Heart right ventricle (tissue), 16 donors: ENCODE results near the gene SRSF2. TPM values are rescaled to one million over a fixed set of nuclear protein-coding genes. Genes with fewer than 3 reads are reported as not detected.

ENCODE experiments used
- ATAC-seq, 8 donors: fragments of 200-7000 bp; cut with Tn5 transposase; one replicate each; pipeline ENCODE4 v1.9.1; 2020; ENCODE audit warnings: mild to moderate bottlenecking in 8 of 8, moderate library complexity in 8 of 8, moderate number of reproducible peaks in 1 of 8
- DNase-seq, 2 donors: peaks; one replicate each; pipeline ENCODE4 v3.0.0-alpha.2; 2020
- H3K27ac ChIP-seq, 10 donors: fragments of 200-600 bp; sonication (generic) in 2 of 10; one replicate each; pipeline versions ENCODE4 v1.5.0 to v1.8.0; 2020 to 2022; ENCODE audit warnings: mild to moderate bottlenecking in 3 of 10
- H3K27me3 ChIP-seq, 7 donors: fragments of 200-600 bp; one replicate each; pipeline ENCODE4 v1.8.0; 2021 to 2022; ENCODE audit warnings: mild to moderate bottlenecking in 2 of 7
- H3K36me3 ChIP-seq, 9 donors: fragments of 200-600 bp; sonication (generic) in 1 of 9; one replicate each; pipeline versions ENCODE4 v1.5.0 to v1.8.0; 2020 to 2022; ENCODE audit warnings: mild to moderate bottlenecking in 2 of 9
- H3K4me1 ChIP-seq, 9 donors: fragments of 200-600 bp; sonication (generic) in 1 of 9; one replicate each; pipeline versions ENCODE4 v1.5.0 to v1.8.0; 2020 to 2022; ENCODE audit warnings: mild to moderate bottlenecking in 4 of 9
- H3K4me3 ChIP-seq, 10 donors: fragments of 200-600 bp; sonication (generic) in 2 of 10; one replicate each; pipeline versions ENCODE4 v1.5.0 to v1.8.0; 2020 to 2022; ENCODE audit warnings: mild to moderate bottlenecking in 7 of 10, moderate library complexity in 2 of 10
- H3K9me3 ChIP-seq, 11 donors: fragments of 200-600 bp in 10 of 11; sonication (generic) in 2 of 11; one replicate each; pipeline versions ENCODE4 v1.5.0 to v1.8.0; 2013 to 2022; ENCODE audit warnings: mild to moderate bottlenecking in 2 of 11, control low read depth in 1 of 11, moderate library complexity in 1 of 11
- CTCF ChIP-seq, 9 donors: fragments of 200-600 bp; sonication (generic) in 2 of 9; IDR thresholded peaks; one replicate each; pipeline versions ENCODE4 v1.5.0 to v1.8.0; 2021 to 2022; ENCODE audit warnings: antibody characterized with exemption in 9 of 9, mild to moderate bottlenecking in 5 of 9, moderate library complexity in 1 of 9
- WGBS, 2 donors: extraction: QIAGEN DNeasy Blood & Tissue Kit; methylation state at CpG; one replicate each; pipeline ENCODE4 v1.1.7; 2013; ENCODE audit warnings: inconsistent platforms in 1 of 2; 5-methylcytosine and 5-hydroxymethylcytosine counted together
- intact Hi-C, 10 donors: fragments of 100-400 bp; cut with DNase I; formaldehyde crosslinking; loops; one replicate each; pipeline versions ENCODE4 v1.11.1 to v1.14.2; 2022
- polyA plus RNA-seq, 2 donors: library from polyadenylated mRNA; stranded (reverse); fragments of 200-250 nt; gene quantifications; one replicate each; pipeline ENCODE4 v1.2.3, GENCODE V29; 2013
- total RNA-seq, 10 donors: library from RNA; stranded (reverse); fragmentation: NEBNext Ultra II Directional in 3 of 10; extraction: Animal tissue kit (Norgen Biotek cat#: 25700) in 3 of 10; gene quantifications; one replicate each; pipeline versions ENCODE4 v1.2.1 to v1.2.4, GENCODE V29; 2021 to 2023
- donor health status: Arrhythmogenic right ventricular cardiomyopathy.
- donor health status: ischemic (EF 13 %, LVEDD 7.1; RV severe dilation, severe dysfunction).
- donor health status: healthy with polysubstance abuse.
- donor health status: DM: no; HTN: yes; CAD: no.
- donor health status: DM: no; HTN: no; CAD: no.
- donor health status: ischemic (EF 25% LVEDD 6.9; RV normal size, moderate dysfunction).
- donor health status: ischemic (EF 25% LVEDD 5.7; RV mildly dilated, moderate dysfunction).
- donor health status: healthy.
- donor health status: DM: yes; HTN: yes; CAD: no.
- donor health status: Ischemic cardiomyopathy.
- donor health status: ischemic (EF 35%, LVEDD 5.7; RV mildly dilated, moderate dysfunction).
- donor health status: nonischemic (EF 11% LVEDD 7.7; RV severe dilation, severe dysfunction).
- donor health status: DM: yes; HTN: yes; CAD: no.
- donor health status: PGD.
- donor health status: ischemic (EF 29% LVEDD 5.4; RV normal size, mild dysfunction).
- donor health status: nonischemic (EF 23%, LVEDD 6.1; RV moderate dilation, normal function).

Gene SRSF2
- total and polyA plus RNA-seq, 12 donors: 58.8 to 109 (median 79.8) TPM

DNA sequence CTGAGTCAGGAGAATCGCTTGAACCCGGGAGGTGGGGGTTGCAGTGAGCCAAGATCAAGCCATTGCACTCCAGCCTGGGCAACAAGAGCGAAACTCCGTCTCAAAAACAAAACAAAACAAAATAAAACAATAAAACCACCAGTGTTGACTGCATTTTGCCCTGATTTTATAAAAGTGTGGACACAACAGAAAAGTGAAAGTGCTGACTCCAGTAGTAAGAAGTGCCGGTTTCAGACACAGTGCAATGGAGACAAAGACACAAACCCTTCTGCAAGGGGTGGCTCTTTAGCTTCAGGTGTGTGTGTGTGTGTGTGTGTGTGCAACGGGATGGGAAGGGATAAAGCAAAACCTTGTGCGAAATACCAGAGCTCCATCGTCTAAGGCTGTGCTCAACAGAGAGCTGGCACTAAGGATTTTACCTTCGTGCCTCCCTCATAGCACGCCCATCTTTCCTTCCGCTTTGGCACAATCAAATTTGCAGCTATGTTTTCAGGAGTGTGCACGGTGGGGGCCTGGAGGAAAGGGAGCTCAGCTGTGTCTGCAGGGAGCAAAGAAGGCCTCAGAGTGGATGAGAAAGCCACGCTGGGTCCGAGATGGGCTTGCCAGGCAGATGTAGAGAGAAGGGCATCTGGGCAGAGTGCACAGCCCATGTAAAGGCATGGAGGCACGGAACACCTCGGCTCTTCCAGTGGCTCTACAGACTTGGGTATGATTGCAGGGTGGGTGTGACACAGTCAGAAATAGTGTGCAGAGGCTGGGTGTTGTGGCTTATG is 41.9 kb downstream of the SRSF2 start:
- intact Hi-C loops: no loop called here
- DNase-seq: no peak
- peak overlapping the region; percentile 88 to 99 (median 96) for H3K27ac ChIP-seq
- H3K27me3 ChIP-seq: no peaks in the 10 kb centered on the region
- H3K4me3 ChIP-seq: no peak overlapping the region
- H3K4me1 ChIP-seq: peaks cover 37 to 100% (median 93%) of the 10 kb centered on the region in 9 donors
- H3K36me3 ChIP-seq: peaks cover 0 to 10% (median 0%) of the 10 kb centered on the region in 9 donors
- ATAC-seq: no peak
- 41 to 46% methylated on average over 16 of the region's 16 CpGs for WGBS, 2 donors
- H3K9me3 ChIP-seq: no peaks in the 10 kb centered on the region
- TF ChIP-seq CTCF (IDR thresholded peaks at IDR 0.05): no peak

DNA sequence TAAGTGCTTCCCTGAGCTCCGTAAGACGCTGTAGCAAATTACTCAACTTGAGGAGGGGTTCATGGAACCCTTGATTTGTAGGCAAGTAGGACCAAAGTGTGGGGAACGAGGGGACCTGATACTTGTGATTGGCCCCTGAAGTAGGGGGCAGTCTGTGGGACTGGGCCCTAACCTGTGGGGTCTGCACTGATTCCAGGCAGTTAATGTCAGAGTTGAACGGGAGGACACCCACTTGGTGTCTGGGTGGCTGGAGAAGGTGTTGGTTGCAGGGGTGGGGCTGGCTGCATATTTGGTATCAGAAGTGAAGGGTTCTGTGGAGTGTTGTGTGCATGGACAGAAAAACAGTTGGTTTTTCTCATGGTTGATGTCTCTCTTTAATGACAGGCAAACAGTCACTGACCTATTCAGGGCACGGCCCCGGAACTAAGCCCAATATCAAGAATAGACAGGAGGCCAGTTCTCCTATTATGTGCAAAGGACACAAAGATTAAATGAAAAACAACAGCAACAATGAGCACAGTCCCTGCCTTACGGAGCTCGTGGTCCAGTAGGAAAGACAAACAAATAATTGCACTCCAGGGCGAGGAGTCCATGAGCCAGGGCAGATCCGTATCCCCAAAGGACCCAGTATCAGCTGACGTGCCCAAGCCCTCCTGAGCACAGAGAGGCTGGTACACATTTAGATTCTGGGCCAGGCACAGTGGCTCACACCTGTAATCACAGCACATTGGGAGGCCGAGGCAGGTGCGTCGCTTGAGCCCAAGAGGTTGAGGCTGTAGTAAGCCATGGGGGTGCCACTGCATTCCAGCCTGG is 45.5 kb downstream of the SRSF2 start:
- ATAC-seq (peak in 2 of 8 donors; percentile 5 to 49), DNase-seq (no peak)
- H3K4me1 ChIP-seq: peaks cover 27 to 100% (median 93%) of the 10 kb centered on the region in 9 donors
- peaks cover 0 to 18% (median 0%) of the 10 kb centered on the region in 9 donors for H3K36me3 ChIP-seq
- intact Hi-C loops: no loop called here
- no peaks in the 10 kb centered on the region for H3K27me3 ChIP-seq
- TF ChIP-seq CTCF (IDR thresholded peaks at IDR 0.05): no peak
- H3K27ac ChIP-seq: peak overlapping the region; percentile 15 to 99 (median 92)
- WGBS, 2 donors: 60 to 63% methylated on average over 14 of the region's 14 CpGs
- H3K9me3 ChIP-seq: no peaks in the 10 kb centered on the region
- H3K4me3 ChIP-seq: no peak overlapping the region

DNA sequence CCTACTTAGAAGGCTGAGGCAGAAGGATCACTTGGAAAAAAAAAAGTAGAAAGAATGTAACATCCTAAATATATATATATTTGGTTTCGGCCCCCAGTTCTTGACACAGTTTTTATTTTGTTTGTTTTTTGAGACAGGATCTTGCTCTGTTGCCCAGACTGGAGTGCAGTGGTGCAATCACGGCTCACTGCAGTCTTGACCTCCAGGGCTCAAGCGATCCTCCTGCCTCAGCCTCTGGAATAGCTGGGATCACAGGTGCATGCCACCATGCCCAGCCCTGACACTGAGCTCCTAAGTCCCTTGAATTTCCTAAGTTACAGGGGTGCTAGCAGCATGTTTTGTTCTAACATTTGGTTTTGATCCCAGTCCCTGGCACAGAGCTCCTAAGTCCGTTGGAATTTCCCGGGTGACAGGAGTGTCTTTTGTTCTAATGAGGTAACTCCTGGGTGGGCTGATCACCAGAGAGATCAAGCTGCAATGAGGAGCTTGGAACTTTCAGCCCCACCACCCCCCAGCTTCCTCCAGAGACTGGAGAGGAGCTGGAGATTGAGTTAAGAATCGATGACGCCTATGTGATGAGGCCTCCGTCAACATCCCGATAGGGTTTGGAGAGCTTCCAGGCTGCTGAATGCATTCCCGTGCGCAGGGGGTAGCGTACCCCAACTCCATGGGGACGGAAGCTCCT is 46.4 kb downstream of the SRSF2 start:
- WGBS, 2 donors: 49 to 51% methylated on average over 13 of the region's 13 CpGs
- Histone ChIP-seq H3K36me3 (peaks cover 0 to 15% (median 0%) of the 10 kb centered on the region in 9 donors), H3K4me3 (no peak overlapping the region), H3K27ac (peak overlapping the region; percentile 15 to 99 (median 92)), H3K4me1 (peaks cover 32 to 100% (median 93%) of the 10 kb centered on the region in 9 donors), H3K9me3 (no peaks in the 10 kb centered on the region), H3K27me3 (no peaks in the 10 kb centered on the region)
- intact Hi-C loops: no loop called here
- ATAC-seq (no peak), DNase-seq (no peak)
- no peak for TF ChIP-seq CTCF (IDR thresholded peaks at IDR 0.05)

DNA sequence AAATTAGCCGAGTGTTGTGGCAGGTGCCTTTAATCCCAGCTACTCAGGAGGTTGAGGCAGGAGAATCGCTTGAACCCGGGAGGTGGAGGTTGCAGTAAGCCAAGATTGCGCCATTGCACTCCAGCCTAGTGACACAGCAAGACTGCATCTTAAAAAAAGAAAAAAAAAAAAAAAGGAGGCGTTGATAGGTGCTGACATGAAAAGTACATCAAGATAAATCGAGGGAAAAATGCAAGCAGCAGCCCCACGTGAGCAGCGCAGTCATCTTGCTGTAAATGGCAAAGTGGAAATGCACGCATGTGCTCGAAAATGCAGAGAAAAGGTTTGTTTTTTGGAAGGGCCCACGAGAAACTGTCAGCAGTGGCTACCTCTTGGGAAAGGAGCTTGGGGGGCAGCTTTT is 47.3 kb downstream of the SRSF2 start:
- DNase-seq (no peak), ATAC-seq (no peak)
- H3K9me3 ChIP-seq: no peaks in the 10 kb centered on the region
- peaks cover 37 to 100% (median 96%) of the 10 kb centered on the region in 9 donors for H3K4me1 ChIP-seq
- TF ChIP-seq CTCF (IDR thresholded peaks at IDR 0.05): no peak
- 75 to 76% methylated on average over 11 of the region's 11 CpGs for WGBS, 2 donors
- no peaks in the 10 kb centered on the region for H3K27me3 ChIP-seq
- intact Hi-C loops: loop anchor here in 1 of 10 donors (2.0 kb wide), 1 partner anchor 19 kb away; no protein-coding TSS in a partner anchor
- H3K36me3 ChIP-seq: peaks cover 0 to 23% (median under 1%) of the 10 kb centered on the region in 9 donors
- H3K27ac ChIP-seq: peak overlapping the region; percentile 87 to 99 (median 94)
- H3K4me3 ChIP-seq: no peak overlapping the region
